DMS 273 (cell line): ENCODE data around the gene SHISA7.

Source experiments
- DNase-seq: peaks from one replicate; lab custom pipeline; 2025; ENCODE audit not compliant: unreplicated experiment; lab: John Stamatoyannopoulos, UW

Gene SHISA7

GRCh38 chr19:55391191-55391670 lies 51.9 kb downstream of the SHISA7 start:
- peak; percentile 59 for DNase-seq

- peak; percentile 63 for DNase-seq
These were observed 52.6 kb downstream of the SHISA7 start for GRCh38 chr19:55390461-55390880.

GRCh38 chr19:55389386-55390317 lies 53.4 kb downstream of the SHISA7 start:
- DNase-seq, result no peak

- DNase-seq, result no peak
These were observed 55.2 kb downstream of the SHISA7 start for GRCh38 chr19:55387736-55388497.

GRCh38 chr19:55386493-55386971 lies 56.6 kb downstream of the SHISA7 start:
- DNase-seq, result no peak

- DNase-seq, result peak; percentile 100
These were observed 57.2 kb downstream of the SHISA7 start, which contains the start of gene RPL28 for GRCh38 chr19:55385724-55386492. TSS of gene RPL28 (plus strand) at chr19:55385932. CDS start at chr19:55386358, 426 bp downstream.

- peak; percentile 99 for DNase-seq
These were observed 58.0 kb downstream of the SHISA7 start for GRCh38 chr19:55384920-55385723.

GRCh38 chr19:55384131-55384919 lies 58.8 kb downstream of the SHISA7 start, which contains the start of gene TMEM238:
TSS of gene TMEM238 (minus strand) at chr19:55384292. CDS start at chr19:55384259, 33 bp downstream.
- peak; percentile 65 for DNase-seq

- peak; percentile 90 for DNase-seq
These were observed 59.6 kb downstream of the SHISA7 start for GRCh38 chr19:55383279-55384130.

GRCh38 chr19:55382522-55383054 lies 60.5 kb downstream of the SHISA7 start:
- no peak for DNase-seq

GRCh38 chr19:55382013-55382412 lies 61.1 kb downstream of the SHISA7 start:
- DNase-seq, result no peak

- peak; percentile 87 for DNase-seq
These were observed 63.9 kb downstream of the SHISA7 start for GRCh38 chr19:55379174-55379573.
